Brain pericyte (primary cell): ENCODE data around the gene UBXN1.

Experiments
- DNase-seq: peaks from one replicate; pipeline ENCODE4 v3.0.0-alpha.2; 2012; ENCODE audit warnings: low read depth, low spot score

UBXN1 gene

GRCh38 chr11:62645946-62646824 lies 32.7 kb downstream of the UBXN1 start, which contains the start of gene GANAB:
Gene GANAB, minus strand, starts transcription at chr11:62646613. Its CDS starts 14 bp downstream, at chr11:62646599.
- peak; percentile 92 for DNase-seq

- DNase-seq: no peak
Measured at GRCh38 chr11:62645671-62645945, 33.3 kb downstream of the UBXN1 start.

DNA sequence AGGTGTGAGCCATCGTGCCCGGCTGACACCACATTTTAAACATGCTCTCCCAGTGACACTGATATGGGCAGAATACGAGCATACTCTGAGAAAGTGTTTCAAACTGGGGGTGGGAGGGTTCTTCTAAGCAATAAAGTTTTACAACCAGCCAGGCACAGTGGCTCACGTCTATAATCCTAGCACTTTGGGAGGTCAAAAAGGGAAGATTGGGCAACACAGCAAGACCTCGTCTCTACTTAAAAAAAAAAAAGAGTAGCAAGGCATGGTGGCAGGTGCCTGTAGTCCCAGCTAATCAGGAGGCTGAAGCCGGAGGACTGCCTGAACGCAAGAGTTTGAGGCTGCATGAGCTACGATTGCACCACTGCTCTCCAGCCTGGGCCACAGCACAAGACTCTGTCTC lies 34.7 kb downstream of the UBXN1 start:
- DNase-seq: no peak

DNA sequence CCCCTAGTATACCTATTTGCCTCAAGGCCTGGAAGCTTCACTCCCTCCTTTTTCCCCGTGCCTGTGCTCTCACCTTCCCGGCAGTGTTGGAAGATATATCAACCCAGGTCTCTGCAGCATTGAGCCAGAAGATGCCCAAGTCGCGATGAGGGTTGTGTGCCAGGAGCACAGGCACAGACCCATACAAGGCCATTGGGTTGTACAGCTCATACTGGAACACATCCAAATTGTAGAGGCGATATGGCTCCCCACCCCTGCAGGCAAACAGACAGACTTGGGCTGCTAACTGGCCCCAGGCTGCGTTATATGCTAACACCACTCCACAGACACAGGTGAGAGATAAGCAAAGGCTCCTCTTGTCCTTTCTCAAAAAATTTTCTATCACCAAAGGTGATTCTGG lies 46.4 kb downstream of the UBXN1 start:
- DNase-seq: no peak

- no peak for DNase-seq
Measured at GRCh38 chr11:62627713-62628112, 51.2 kb downstream of the UBXN1 start.
